Left lung (tissue), 10 donors: ENCODE results near the gene CDC73. TPM values are rescaled to one million over a fixed set of nuclear protein-coding genes. Genes with fewer than 3 reads are reported as not detected.
A peak's percentile ranks its signal among the peaks of the same experiment; 100 is the strongest.

Experiments
- ATAC-seq: fragments of 200-7000 bp; cut with Tn5 transposase; one replicate; pipeline ENCODE4 v1.9.1; 2020; ENCODE audit warnings: moderate library complexity
- DNase-seq, 4 donors: peaks; one replicate each; pipeline ENCODE4 v3.0.0-alpha.2; 2013 to 2020
- H3K27ac ChIP-seq, 2 donors: fragments of 200-600 bp; sonication (generic) in 1 of 2; one replicate each; pipeline versions ENCODE4 v1.5.0 to v1.8.0; 2020 to 2021
- H3K27me3 ChIP-seq, 2 donors: fragments of 200-600 bp; sonication (generic) in 1 of 2; one replicate each; pipeline versions ENCODE4 v1.5.0 to v1.8.0; 2020 to 2021
- H3K36me3 ChIP-seq, 2 donors: fragments of 200-600 bp; sonication (generic) in 1 of 2; one replicate each; pipeline versions ENCODE4 v1.5.0 to v1.8.0; 2020 to 2021
- H3K4me1 ChIP-seq, 2 donors: fragments of 200-600 bp; one replicate each; pipeline ENCODE4 v1.8.0; 2021
- H3K4me3 ChIP-seq, 2 donors: fragments of 200-600 bp; sonication (generic) in 1 of 2; one replicate each; pipeline versions ENCODE4 v1.5.0 to v1.8.0; 2020 to 2021; ENCODE audit warnings: mild to moderate bottlenecking in 1 of 2
- H3K9me3 ChIP-seq, 2 donors: fragments of 200-600 bp; sonication (generic) in 1 of 2; one replicate each; pipeline versions ENCODE4 v1.5.0 to v1.8.0; 2020 to 2021
- intact Hi-C, 2 donors: fragments of 100-400 bp; cut with DNase I; formaldehyde crosslinking; loops; one replicate each; pipeline versions ENCODE4 v1.11.2 to v1.14.2; 2022
- polyA plus RNA-seq, 6 donors: library from polyadenylated mRNA; unstranded; fragments of 120-200 nt; gene quantifications; one replicate each; pipeline ENCODE4 v1.2.1, GENCODE V29; 2013; ENCODE audit not compliant: insufficient read length in 6 of 6
- total RNA-seq, 2 donors: library from RNA; stranded (reverse); fragmentation: NEBNext Ultra II Directional; extraction: Animal tissue kit (Norgen Biotek cat#: 25700); gene quantifications; one replicate each; pipeline ENCODE4 v1.2.1, GENCODE V29; 2021
- TF ChIP-seq, protein P1 (sequence below), 2 donors: fragments of 200-600 bp; sonication (generic) in 1 of 2; IDR thresholded peaks; one replicate each; pipeline versions ENCODE4 v1.5.0 to v1.8.0; 2021; ENCODE audit warnings: antibody characterized with exemption in 2 of 2
- donor health status: DM: no; HTN: yes; CAD: no.
- donor health status: DM: no; HTN: no; CAD: no.

The CDC73 gene
- total and polyA plus RNA-seq, 8 donors, result 45.2 to 56.4 (median 53.2) TPM

DNA sequence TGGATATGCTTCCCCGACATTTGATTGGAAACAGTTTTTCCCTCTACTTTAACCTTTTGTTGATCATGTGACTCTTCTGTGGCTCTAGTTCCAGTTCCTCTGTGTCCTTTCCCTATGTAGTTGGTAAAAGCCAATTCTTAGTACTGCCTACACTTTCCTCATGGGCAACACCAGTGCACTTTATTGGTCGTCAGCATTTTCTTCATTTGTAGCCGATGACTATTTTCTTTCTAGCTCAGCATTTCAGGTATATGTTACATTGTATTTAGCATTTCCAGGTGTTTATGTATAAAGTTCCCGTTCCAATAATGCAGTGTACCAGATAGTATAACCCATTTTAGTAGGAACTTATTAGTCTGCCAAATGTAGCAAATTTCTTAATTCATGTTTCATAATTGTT, 92.2 kb downstream of the CDC73 start:
- Histone ChIP-seq H3K4me1 (peaks cover 0 to 11% of the 10 kb centered on the region in 2 donors), H3K27ac (no peak overlapping the region), H3K36me3 (peaks cover 0 to 51% of the 10 kb centered on the region in 2 donors), H3K4me3 (no peak overlapping the region), H3K9me3 (no peaks in the 10 kb centered on the region), H3K27me3 (no peaks in the 10 kb centered on the region)
- DNase-seq (no peak), ATAC-seq (no peak)
- intact Hi-C loops, result no loop called here
- TF ChIP-seq, protein P1, sequence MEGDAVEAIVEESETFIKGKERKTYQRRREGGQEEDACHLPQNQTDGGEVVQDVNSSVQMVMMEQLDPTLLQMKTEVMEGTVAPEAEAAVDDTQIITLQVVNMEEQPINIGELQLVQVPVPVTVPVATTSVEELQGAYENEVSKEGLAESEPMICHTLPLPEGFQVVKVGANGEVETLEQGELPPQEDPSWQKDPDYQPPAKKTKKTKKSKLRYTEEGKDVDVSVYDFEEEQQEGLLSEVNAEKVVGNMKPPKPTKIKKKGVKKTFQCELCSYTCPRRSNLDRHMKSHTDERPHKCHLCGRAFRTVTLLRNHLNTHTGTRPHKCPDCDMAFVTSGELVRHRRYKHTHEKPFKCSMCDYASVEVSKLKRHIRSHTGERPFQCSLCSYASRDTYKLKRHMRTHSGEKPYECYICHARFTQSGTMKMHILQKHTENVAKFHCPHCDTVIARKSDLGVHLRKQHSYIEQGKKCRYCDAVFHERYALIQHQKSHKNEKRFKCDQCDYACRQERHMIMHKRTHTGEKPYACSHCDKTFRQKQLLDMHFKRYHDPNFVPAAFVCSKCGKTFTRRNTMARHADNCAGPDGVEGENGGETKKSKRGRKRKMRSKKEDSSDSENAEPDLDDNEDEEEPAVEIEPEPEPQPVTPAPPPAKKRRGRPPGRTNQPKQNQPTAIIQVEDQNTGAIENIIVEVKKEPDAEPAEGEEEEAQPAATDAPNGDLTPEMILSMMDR (IDR thresholded peaks at IDR 0.05), result no peak

DNA sequence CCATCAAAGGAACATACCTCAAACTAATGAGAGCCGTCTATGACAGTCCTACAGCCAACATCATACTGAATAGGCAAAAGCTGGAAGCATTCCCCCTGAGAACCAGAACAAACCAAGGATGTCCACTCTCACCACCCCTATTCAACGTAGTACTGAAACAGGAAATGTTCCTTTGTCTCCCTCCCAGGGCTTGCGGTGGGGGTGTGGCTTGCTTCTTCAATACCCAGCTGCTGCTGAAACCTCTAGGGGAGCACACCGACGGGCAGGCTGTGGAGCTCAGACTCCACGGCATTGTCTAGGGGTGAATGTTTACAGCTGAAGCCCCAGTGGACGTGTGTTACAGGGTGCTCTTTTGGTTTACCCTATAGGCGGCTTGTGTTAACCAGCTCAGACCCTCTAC, 95.1 kb downstream of the CDC73 start:
- H3K9me3 ChIP-seq, result no peaks in the 10 kb centered on the region
- TF ChIP-seq, protein P1 (IDR thresholded peaks at IDR 0.05), result no peak
- peaks cover 0 to 48% of the 10 kb centered on the region in 2 donors for H3K36me3 ChIP-seq
- intact Hi-C loops, result no loop called here
- no peak overlapping the region for H3K4me3 ChIP-seq
- H3K27ac ChIP-seq, result peak overlapping the region in 1 of 2 donors; percentile 34
- ATAC-seq (peak; percentile 26), DNase-seq (no peak)
- H3K27me3 ChIP-seq, result no peaks in the 10 kb centered on the region
- peaks cover 0 to 5% of the 10 kb centered on the region in 2 donors for H3K4me1 ChIP-seq

DNA sequence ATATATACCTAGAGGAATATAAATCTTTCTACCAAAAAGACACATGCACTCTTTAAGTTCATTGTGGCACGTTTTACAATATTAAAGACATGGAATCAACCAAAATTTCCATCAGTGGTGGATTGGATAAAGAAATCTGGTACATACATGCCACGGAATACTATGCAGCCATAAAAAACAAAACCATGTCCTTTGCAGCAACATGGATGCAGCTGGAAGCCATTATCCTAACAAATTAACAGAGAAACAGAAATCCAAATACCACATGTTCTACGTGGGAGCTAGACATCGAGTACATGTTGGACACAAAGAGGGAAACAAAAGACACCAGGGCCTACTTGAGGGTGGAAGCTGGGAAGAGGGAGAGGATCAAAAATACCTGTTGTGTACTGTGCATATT, 97.6 kb downstream of the CDC73 start:
- peaks cover 0 to 30% of the 10 kb centered on the region in 2 donors for H3K36me3 ChIP-seq
- no peak overlapping the region for H3K27ac ChIP-seq
- ATAC-seq, result no peak
- intact Hi-C loops, result no loop called here
- TF ChIP-seq, protein P1 (IDR thresholded peaks at IDR 0.05), result no peak
- H3K9me3 ChIP-seq, result no peaks in the 10 kb centered on the region
- peaks cover 0 to 9% of the 10 kb centered on the region in 2 donors for H3K4me1 ChIP-seq
- H3K27me3 ChIP-seq, result no peaks in the 10 kb centered on the region
- no peak overlapping the region for H3K4me3 ChIP-seq
- DNase-seq, result no peak

DNA sequence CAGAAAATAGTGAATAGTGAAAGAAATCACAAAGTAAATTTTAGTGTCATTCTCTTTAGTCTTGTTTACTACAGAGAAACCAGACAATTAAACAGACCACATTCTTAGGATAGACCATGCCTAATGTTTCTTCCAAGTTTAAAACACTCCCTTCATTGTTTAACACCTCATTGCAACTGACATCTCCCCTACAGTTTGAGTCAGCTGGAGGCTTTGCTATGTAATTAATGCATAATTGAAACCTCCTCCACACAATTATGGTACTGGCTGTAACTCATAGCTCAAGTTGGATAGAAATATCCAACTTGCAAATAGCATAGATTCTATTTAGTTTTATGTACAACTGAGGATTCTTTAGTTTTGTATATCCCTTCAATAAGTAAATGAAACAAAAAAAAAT, 99.8 kb downstream of the CDC73 start:
- H3K9me3 ChIP-seq, result no peaks in the 10 kb centered on the region
- no peak overlapping the region for H3K4me3 ChIP-seq
- peaks cover 0 to 9% of the 10 kb centered on the region in 2 donors for H3K4me1 ChIP-seq
- DNase-seq, result peak in 2 of 4 donors; percentile 67 to 68
- H3K27ac ChIP-seq, result peak overlapping the region in 1 of 2 donors; percentile 42
- H3K27me3 ChIP-seq, result no peaks in the 10 kb centered on the region
- peaks cover 0 to 10% of the 10 kb centered on the region in 2 donors for H3K36me3 ChIP-seq
- intact Hi-C loops, result no loop called here
- TF ChIP-seq, protein P1 (IDR thresholded peaks at IDR 0.05), result no peak
- peak; percentile 24 for ATAC-seq

DNA sequence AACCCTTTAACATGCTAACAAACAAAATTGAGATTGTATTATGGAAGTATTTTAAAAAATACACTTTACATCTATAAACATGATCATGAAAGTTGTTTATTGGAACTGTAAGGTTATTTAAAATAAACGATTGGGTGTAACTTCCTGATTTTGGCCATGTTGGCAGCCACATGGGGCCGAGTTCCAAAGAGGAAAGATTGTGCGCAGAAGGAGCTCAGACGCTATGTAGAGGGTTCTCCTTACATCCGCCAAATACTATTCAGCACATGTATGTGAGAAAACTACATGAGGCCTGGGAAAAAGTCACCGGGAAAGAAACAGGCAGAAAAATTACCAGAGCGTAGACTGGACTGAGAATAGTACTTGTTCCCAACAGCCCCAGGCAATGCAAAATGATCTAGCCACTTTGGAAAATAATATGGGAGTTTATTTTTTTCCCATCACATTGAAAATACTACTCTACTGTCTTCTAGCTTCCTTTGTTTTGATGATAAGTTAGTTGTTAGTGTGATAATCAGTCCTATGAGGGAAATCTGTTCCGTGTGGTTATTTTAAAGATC, 100.3 kb downstream of the CDC73 start:
- Histone ChIP-seq H3K4me1 (peaks cover 0 to 9% of the 10 kb centered on the region in 2 donors), H3K36me3 (peaks cover 0 to 6% of the 10 kb centered on the region in 2 donors), H3K27me3 (no peaks in the 10 kb centered on the region), H3K9me3 (no peaks in the 10 kb centered on the region), H3K4me3 (no peak overlapping the region), H3K27ac (peak overlapping the region in 1 of 2 donors; percentile 42)
- TF ChIP-seq, protein P1 (IDR thresholded peaks at IDR 0.05), result no peak
- DNase-seq (peak in 2 of 4 donors; percentile 70 to 78), ATAC-seq (no peak)
- intact Hi-C loops, result no loop called here
